ENCODE measurements around the gene STN1. TPM values are rescaled to one million over a fixed set of nuclear protein-coding genes. Genes with fewer than 3 reads are reported as not detected.

STN1 gene
- polyA plus RNA-seq, 4 donors = 11.2 to 18.1 (median 14.9) TPM

DNA sequence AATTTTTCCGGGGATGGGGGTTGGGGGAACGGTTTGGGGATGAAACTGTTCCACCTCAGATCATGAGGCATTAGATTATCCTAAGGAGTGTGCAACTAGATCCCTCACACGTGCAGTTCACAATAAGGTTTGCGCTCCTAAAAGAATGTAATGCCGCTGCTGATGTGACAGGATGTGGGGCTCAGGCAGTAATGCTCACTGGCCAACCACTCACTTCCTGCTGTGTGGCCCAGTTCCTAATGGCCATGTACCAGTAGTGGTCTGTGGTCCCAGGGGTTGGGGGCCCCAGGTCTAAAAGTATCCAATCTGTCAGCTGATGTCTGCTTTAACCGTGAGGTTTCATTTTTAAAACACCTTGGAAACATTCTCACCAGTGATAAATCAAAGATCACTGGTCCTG, 2.2 kb downstream of the STN1 start:
- DNase-seq (peak in 1 of 2 donors; percentile 51), FAIRE-seq (no peak)
- H3K4me1 ChIP-seq (ENCODE audit: control insufficient read depth in 3 of 3, insufficient read depth in 2 of 3, low read depth in 1 of 3, low read length in 2 of 3) = peaks cover 0 to 9% (median 5%) of the 10 kb centered on the region in 3 donors
- peaks cover 0 to 9% (median 0%) of the 10 kb centered on the region in 3 donors for H3K36me3 ChIP-seq (ENCODE audit: control insufficient read depth in 3 of 3, insufficient read depth in 2 of 3, low read depth in 1 of 3, low read length in 3 of 3)
- H3K4me3 ChIP-seq (ENCODE audit: low read depth in 1 of 3, low read length in 3 of 3) = no peak overlapping the region
- H3K27me3 ChIP-seq (ENCODE audit: control insufficient read depth in 3 of 3, insufficient read depth in 3 of 3, low read length in 3 of 3) = no peaks in the 10 kb centered on the region
- peak overlapping the region in 2 of 3 donors; percentile 28 to 76 for H3K27ac ChIP-seq (ENCODE audit: low read depth in 1 of 3, low read length in 2 of 3)
- peaks cover 0 to 8% of the 10 kb centered on the region in 2 donors for H3K9me3 ChIP-seq (ENCODE audit: control insufficient read depth in 2 of 2, insufficient read depth in 1 of 2, low read depth in 1 of 2, low read length in 1 of 2)
- 51 to 78% (median 53%) methylated on average over 6 of the region's 6 CpGs for WGBS, 3 donors

DNA sequence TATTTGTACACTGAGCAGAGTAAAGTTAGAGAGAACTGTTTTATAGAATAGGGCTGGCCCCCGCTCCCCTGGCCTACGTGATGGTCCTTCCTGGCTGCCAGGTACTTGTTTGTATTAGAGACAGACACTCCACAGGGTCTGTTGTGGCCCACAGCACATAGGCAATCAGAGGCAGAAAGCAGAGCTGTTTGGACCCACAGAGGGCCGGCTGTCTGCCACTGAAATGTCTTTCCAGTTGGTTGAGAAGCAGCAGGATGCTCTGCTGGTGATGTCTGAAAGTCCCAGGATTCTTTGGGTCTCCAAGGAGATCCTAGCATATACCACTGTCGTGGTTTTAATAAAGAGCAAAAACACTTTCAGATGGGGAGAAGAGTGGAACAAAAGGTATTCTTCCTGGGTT, 5.2 kb downstream of the STN1 start:
- H3K9me3 ChIP-seq (ENCODE audit: control insufficient read depth in 2 of 2, insufficient read depth in 1 of 2, low read depth in 1 of 2, low read length in 1 of 2) = peaks cover 0 to 8% of the 10 kb centered on the region in 2 donors
- DNase-seq = no peak
- no peaks in the 10 kb centered on the region for H3K27me3 ChIP-seq (ENCODE audit: control insufficient read depth in 3 of 3, insufficient read depth in 3 of 3, low read length in 3 of 3)
- peaks cover 0 to 15% (median 2%) of the 10 kb centered on the region in 3 donors for H3K4me1 ChIP-seq (ENCODE audit: control insufficient read depth in 3 of 3, insufficient read depth in 2 of 3, low read depth in 1 of 3, low read length in 2 of 3)
- FAIRE-seq = no peak
- WGBS, 3 donors = 91 to 95% (median 92%) methylated on average over 4 of the region's 4 CpGs
- H3K4me3 ChIP-seq (ENCODE audit: low read depth in 1 of 3, low read length in 3 of 3) = no peak overlapping the region
- peaks cover 0 to 13% (median 0%) of the 10 kb centered on the region in 3 donors for H3K36me3 ChIP-seq (ENCODE audit: control insufficient read depth in 3 of 3, insufficient read depth in 2 of 3, low read depth in 1 of 3, low read length in 3 of 3)
- peak overlapping the region in 2 of 3 donors; percentile 8 to 19 for H3K27ac ChIP-seq (ENCODE audit: low read depth in 1 of 3, low read length in 2 of 3)

- H3K27me3 ChIP-seq (ENCODE audit: control insufficient read depth in 3 of 3, insufficient read depth in 3 of 3, low read length in 3 of 3) = no peaks in the 10 kb centered on the region
- H3K27ac ChIP-seq (ENCODE audit: low read depth in 1 of 3, low read length in 2 of 3) = peak overlapping the region in 2 of 3 donors; percentile 52 to 88
- peaks cover 0 to 13% (median 0%) of the 10 kb centered on the region in 3 donors for H3K36me3 ChIP-seq (ENCODE audit: control insufficient read depth in 3 of 3, insufficient read depth in 2 of 3, low read depth in 1 of 3, low read length in 3 of 3)
- FAIRE-seq (no peak), DNase-seq (peak in 1 of 2 donors; percentile 55)
- H3K9me3 ChIP-seq (ENCODE audit: control insufficient read depth in 2 of 2, insufficient read depth in 1 of 2, low read depth in 1 of 2, low read length in 1 of 2) = peaks cover 0 to 8% of the 10 kb centered on the region in 2 donors
- H3K4me3 ChIP-seq (ENCODE audit: low read depth in 1 of 3, low read length in 3 of 3) = no peak overlapping the region
- 62 to 85% (median 65%) methylated on average over 3 of the region's 3 CpGs for WGBS, 3 donors
- H3K4me1 ChIP-seq (ENCODE audit: control insufficient read depth in 3 of 3, insufficient read depth in 2 of 3, low read depth in 1 of 3, low read length in 2 of 3) = peaks cover 0 to 7% (median 2%) of the 10 kb centered on the region in 3 donors
Observed at GRCh38 chr10:103911021-103911459, 6.9 kb downstream of the STN1 start.

DNA sequence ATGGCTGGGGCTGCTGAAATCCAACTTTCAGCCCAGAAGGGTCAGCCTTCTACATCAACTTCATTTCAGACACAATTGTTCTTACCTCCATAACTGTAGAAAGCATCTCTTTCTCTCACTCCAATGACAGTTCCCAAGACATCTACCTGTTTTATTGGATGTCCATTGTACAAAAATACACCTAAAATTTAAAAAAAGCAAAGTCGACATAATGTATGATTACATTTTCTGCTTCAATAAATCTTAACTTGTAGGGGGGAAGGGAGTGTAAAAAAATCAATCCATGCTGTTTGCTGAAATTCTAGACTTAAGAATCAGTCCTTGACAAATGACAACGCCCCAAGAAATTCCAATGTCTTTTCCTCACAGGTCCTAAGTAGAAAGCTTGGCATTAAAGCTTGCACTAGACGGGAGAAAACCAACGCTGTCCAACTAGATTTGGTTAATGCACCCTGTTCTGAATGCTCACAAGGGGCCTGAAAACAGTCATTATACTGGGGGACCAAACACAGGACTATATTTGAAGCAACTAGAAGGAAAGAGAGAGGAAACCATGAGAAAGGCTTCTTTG, 7.5 kb downstream of the STN1 start:
- WGBS, 3 donors = 64 to 84% (median 64%) methylated on average over 4 of the region's 4 CpGs
- H3K4me1 ChIP-seq (ENCODE audit: control insufficient read depth in 3 of 3, insufficient read depth in 2 of 3, low read depth in 1 of 3, low read length in 2 of 3) = peaks cover 0 to 7% (median 2%) of the 10 kb centered on the region in 3 donors
- peak overlapping the region in 2 of 3 donors; percentile 27 to 75 for H3K27ac ChIP-seq (ENCODE audit: low read depth in 1 of 3, low read length in 2 of 3)
- FAIRE-seq (no peak), DNase-seq (no peak)
- peaks cover 0 to 8% of the 10 kb centered on the region in 2 donors for H3K9me3 ChIP-seq (ENCODE audit: control insufficient read depth in 2 of 2, insufficient read depth in 1 of 2, low read depth in 1 of 2, low read length in 1 of 2)
- peaks cover 0 to 11% (median 0%) of the 10 kb centered on the region in 3 donors for H3K36me3 ChIP-seq (ENCODE audit: control insufficient read depth in 3 of 3, insufficient read depth in 2 of 3, low read depth in 1 of 3, low read length in 3 of 3)
- H3K27me3 ChIP-seq (ENCODE audit: control insufficient read depth in 3 of 3, insufficient read depth in 3 of 3, low read length in 3 of 3) = no peaks in the 10 kb centered on the region
- H3K4me3 ChIP-seq (ENCODE audit: low read depth in 1 of 3, low read length in 3 of 3) = no peak overlapping the region

DNA sequence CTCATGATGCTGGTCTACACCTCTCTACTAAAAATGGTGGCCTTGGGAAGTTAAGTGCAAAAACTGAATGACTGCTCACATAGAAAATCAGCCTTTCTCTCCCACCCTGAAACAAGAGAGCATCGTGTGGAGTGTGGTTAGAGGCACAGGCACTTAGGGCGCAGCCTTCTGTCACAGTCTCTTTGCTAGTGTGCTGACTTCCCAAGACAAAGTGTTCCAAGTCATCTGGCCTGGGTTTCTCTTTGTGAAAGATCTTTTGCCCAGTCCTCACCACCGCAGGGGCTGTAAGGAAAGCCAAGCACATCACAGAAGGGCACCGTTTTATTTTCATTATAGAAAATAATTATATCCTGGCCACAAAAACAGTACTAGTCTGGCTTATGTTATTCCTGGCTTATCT, 12.5 kb downstream of the STN1 start:
- DNase-seq = peak in 1 of 2 donors; percentile 37
- Histone ChIP-seq H3K27ac (ENCODE audit: low read depth in 1 of 3, low read length in 2 of 3) (peak overlapping the region in 1 of 3 donors; percentile 76), H3K4me1 (ENCODE audit: control insufficient read depth in 3 of 3, insufficient read depth in 2 of 3, low read depth in 1 of 3, low read length in 2 of 3) (peaks cover 0 to 7% (median 2%) of the 10 kb centered on the region in 3 donors), H3K9me3 (ENCODE audit: control insufficient read depth in 2 of 2, insufficient read depth in 1 of 2, low read depth in 1 of 2, low read length in 1 of 2) (no peaks in the 10 kb centered on the region), H3K27me3 (ENCODE audit: control insufficient read depth in 3 of 3, insufficient read depth in 3 of 3, low read length in 3 of 3) (no peaks in the 10 kb centered on the region), H3K4me3 (ENCODE audit: low read depth in 1 of 3, low read length in 3 of 3) (no peak overlapping the region), H3K36me3 (ENCODE audit: control insufficient read depth in 3 of 3, insufficient read depth in 2 of 3, low read depth in 1 of 3, low read length in 3 of 3) (peaks cover 0 to 4% (median 0%) of the 10 kb centered on the region in 3 donors)
- FAIRE-seq = no peak
- 72 to 86% (median 83%) methylated on average over 4 of the region's 4 CpGs for WGBS, 3 donors

DNA sequence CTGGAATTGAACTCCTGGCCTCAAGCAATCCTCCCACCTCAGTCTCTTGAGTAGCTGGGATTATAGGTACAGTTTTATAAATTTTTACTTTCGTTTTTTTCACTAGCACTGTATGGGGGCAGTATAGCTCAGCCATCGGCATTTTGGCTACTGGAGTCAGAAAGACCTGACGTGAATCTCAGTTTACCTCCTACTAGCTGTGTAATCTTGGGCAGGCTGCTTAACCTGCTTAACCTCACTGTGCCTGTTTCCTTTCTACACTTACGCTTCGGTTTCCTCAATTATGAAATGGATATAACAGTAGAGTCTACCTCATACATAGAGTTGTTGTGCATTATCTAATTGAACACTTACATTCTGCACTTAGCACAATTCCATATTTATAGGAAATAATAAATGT, 16.7 kb downstream of the STN1 start:
- 75 to 86% (median 79%) methylated on average over 5 of the region's 5 CpGs for WGBS, 3 donors
- FAIRE-seq = no peak
- no peak for DNase-seq
- H3K4me1 ChIP-seq (ENCODE audit: control insufficient read depth in 3 of 3, insufficient read depth in 2 of 3, low read depth in 1 of 3, low read length in 2 of 3) = no peaks in the 10 kb centered on the region
- H3K9me3 ChIP-seq (ENCODE audit: control insufficient read depth in 2 of 2, insufficient read depth in 1 of 2, low read depth in 1 of 2, low read length in 1 of 2) = no peaks in the 10 kb centered on the region
- H3K36me3 ChIP-seq (ENCODE audit: control insufficient read depth in 3 of 3, insufficient read depth in 2 of 3, low read depth in 1 of 3, low read length in 3 of 3) = peaks cover 11 to 22% (median 13%) of the 10 kb centered on the region in 3 donors
- H3K27me3 ChIP-seq (ENCODE audit: control insufficient read depth in 3 of 3, insufficient read depth in 3 of 3, low read length in 3 of 3) = no peaks in the 10 kb centered on the region
- H3K27ac ChIP-seq (ENCODE audit: low read depth in 1 of 3, low read length in 2 of 3) = peak overlapping the region in 1 of 3 donors; percentile 12
- no peak overlapping the region for H3K4me3 ChIP-seq (ENCODE audit: low read depth in 1 of 3, low read length in 3 of 3)

DNA sequence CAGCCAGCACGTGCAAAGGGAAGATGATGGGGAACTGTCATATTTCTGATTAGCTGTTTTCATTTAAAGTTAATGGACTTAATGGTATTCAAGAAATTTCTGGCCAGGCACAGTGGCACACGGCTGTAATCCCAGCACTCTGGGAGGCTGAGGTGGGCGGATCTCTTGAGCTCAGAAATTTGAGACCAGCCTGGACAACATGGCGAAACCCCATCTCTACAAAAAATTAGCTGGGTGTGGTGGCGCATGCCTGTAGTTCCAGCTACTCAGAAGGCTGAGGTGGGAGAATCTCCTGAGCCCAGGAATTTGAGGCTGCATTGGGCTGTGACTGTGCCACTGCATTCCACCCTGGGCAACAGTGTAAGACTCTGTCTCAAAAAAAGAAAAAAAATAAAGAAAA, 18.7 kb downstream of the STN1 start:
- Histone ChIP-seq H3K36me3 (ENCODE audit: control insufficient read depth in 3 of 3, insufficient read depth in 2 of 3, low read depth in 1 of 3, low read length in 3 of 3) (peaks cover 11 to 25% (median 13%) of the 10 kb centered on the region in 3 donors), H3K27me3 (ENCODE audit: control insufficient read depth in 3 of 3, insufficient read depth in 3 of 3, low read length in 3 of 3) (no peaks in the 10 kb centered on the region), H3K27ac (ENCODE audit: low read depth in 1 of 3, low read length in 2 of 3) (no peak overlapping the region), H3K4me1 (ENCODE audit: control insufficient read depth in 3 of 3, insufficient read depth in 2 of 3, low read depth in 1 of 3, low read length in 2 of 3) (peaks cover 0 to 4% (median 0%) of the 10 kb centered on the region in 3 donors), H3K9me3 (ENCODE audit: control insufficient read depth in 2 of 2, insufficient read depth in 1 of 2, low read depth in 1 of 2, low read length in 1 of 2) (no peaks in the 10 kb centered on the region), H3K4me3 (ENCODE audit: low read depth in 1 of 3, low read length in 3 of 3) (no peak overlapping the region)
- DNase-seq (no peak), FAIRE-seq (no peak)
- WGBS, 3 donors = 94 to 97% (median 94%) methylated on average over 5 of the region's 5 CpGs

DNA sequence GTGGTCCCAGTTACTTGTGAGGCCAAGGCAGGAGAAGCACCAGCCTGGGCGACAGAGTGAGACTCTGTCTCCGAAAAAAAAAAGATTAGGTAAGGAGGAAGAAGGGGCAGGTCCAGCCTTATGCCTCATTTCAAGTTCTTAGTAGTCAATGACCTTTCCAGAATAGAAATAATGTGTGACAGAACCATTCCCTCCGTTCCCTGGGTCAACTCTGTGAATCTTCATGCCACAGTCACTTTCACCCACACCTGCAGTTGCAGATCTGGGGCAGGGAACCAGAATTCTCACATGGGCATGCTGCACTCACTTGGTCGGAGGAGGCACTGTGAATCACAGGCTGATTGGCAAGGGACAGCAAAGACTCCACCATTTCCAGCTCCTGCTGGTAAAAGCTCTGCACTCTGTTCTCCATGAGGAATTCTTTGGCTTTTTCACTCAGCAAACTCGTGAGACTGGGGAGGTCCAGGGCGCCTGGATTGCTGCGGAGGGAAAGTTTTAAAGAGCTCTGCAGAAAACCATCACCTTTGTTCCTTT, 20.7 kb downstream of the STN1 start:
- 87 to 91% (median 88%) methylated on average over 7 of the region's 7 CpGs for WGBS, 3 donors
- peaks cover 11 to 29% (median 14%) of the 10 kb centered on the region in 3 donors for H3K36me3 ChIP-seq (ENCODE audit: control insufficient read depth in 3 of 3, insufficient read depth in 2 of 3, low read depth in 1 of 3, low read length in 3 of 3)
- peaks cover 0 to 4% (median 3%) of the 10 kb centered on the region in 3 donors for H3K4me1 ChIP-seq (ENCODE audit: control insufficient read depth in 3 of 3, insufficient read depth in 2 of 3, low read depth in 1 of 3, low read length in 2 of 3)
- FAIRE-seq = no peak
- no peaks in the 10 kb centered on the region for H3K9me3 ChIP-seq (ENCODE audit: control insufficient read depth in 2 of 2, insufficient read depth in 1 of 2, low read depth in 1 of 2, low read length in 1 of 2)
- no peaks in the 10 kb centered on the region for H3K27me3 ChIP-seq (ENCODE audit: control insufficient read depth in 3 of 3, insufficient read depth in 3 of 3, low read length in 3 of 3)
- H3K27ac ChIP-seq (ENCODE audit: low read depth in 1 of 3, low read length in 2 of 3) = no peak overlapping the region
- no peak overlapping the region for H3K4me3 ChIP-seq (ENCODE audit: low read depth in 1 of 3, low read length in 3 of 3)
- DNase-seq = no peak
